Tibial artery (tissue), 4 donors: Measurements from ENCODE around the gene PDE9A.

Experiments used
- DNase-seq, 2 donors: peaks; one replicate each; pipeline ENCODE4 v3.0.0-alpha.2; 2019
- H3K27ac ChIP-seq, 2 donors: fragments of 200-600 bp; sonication (generic) in 1 of 2; 1 replicate in 1 of 2; 2 replicates in 1 of 2; pipeline ENCODE4 v1.5.1; 2018 to 2019; ENCODE audit warnings: mild to moderate bottlenecking in 1 of 2
- H3K27me3 ChIP-seq, 2 donors: fragments of 200-600 bp; sonication (generic) in 1 of 2; one replicate each; pipeline versions ENCODE4 v1.5.1 to v1.6.0; 2016 to 2019
- H3K36me3 ChIP-seq, 3 donors: fragments of 200-600 bp; sonication (generic) in 2 of 3; one replicate each; pipeline ENCODE4 v1.5.1; 2016 to 2019; ENCODE audit warnings: mild to moderate bottlenecking in 2 of 3
- H3K4me1 ChIP-seq, 4 donors: fragments of 200-600 bp; sonication (generic) in 2 of 4; 1 replicate in 3 of 4; 2 replicates in 1 of 4; pipeline ENCODE4 v1.5.1; 2016 to 2019
- H3K4me3 ChIP-seq, 2 donors: fragments of 200-600 bp; sonication (generic) in 1 of 2; 1 replicate in 1 of 2; 2 replicates in 1 of 2; pipeline ENCODE4 v1.5.1; 2018 to 2019; ENCODE audit warnings: mild to moderate bottlenecking in 2 of 2
- H3K9me3 ChIP-seq, 3 donors: fragments of 200-600 bp; sonication (generic) in 1 of 3; one replicate each; pipeline ENCODE4 v1.5.1; 2016 to 2019
- CTCF ChIP-seq, 2 experiments: fragments of 200-600 bp in 1 of 2; fragments of 450-650 bp in 1 of 2; IDR thresholded peaks; one replicate each; pipeline ENCODE4 v1.5.1; 2017 to 2019; ENCODE audit warnings: antibody characterized with exemption in 2 of 2, mild to moderate bottlenecking in 1 of 2, moderate library complexity in 1 of 2
- intact Hi-C: fragments of 100-400 bp; cut with DNase I; formaldehyde crosslinking; loops from one replicate; pipeline ENCODE4 v1.15.0; 2023; ENCODE audit warnings: low total_unique reads

PDE9A gene

GRCh38 chr21:42645211-42646075 is 8.0 kb upstream of the PDE9A start:
- H3K9me3 ChIP-seq, result no peaks in the 10 kb centered on the region
- H3K27me3 ChIP-seq, result peaks cover 0 to 22% of the 10 kb centered on the region in 2 donors
- H3K27ac ChIP-seq, result no peak overlapping the region
- no peak for DNase-seq
- no peak overlapping the region for H3K4me3 ChIP-seq
- intact Hi-C loops, result no loop called here
- H3K36me3 ChIP-seq, result no peaks in the 10 kb centered on the region
- TF ChIP-seq CTCF (IDR thresholded peaks at IDR 0.05), result no peak
- peaks cover 0 to 6% (median 2%) of the 10 kb centered on the region in 4 donors for H3K4me1 ChIP-seq

GRCh38 chr21:42646076-42646825 is 7.2 kb upstream of the PDE9A start:
- TF ChIP-seq CTCF (IDR thresholded peaks at IDR 0.05), result no peak
- DNase-seq, result no peak
- Histone ChIP-seq H3K9me3 (no peaks in the 10 kb centered on the region), H3K4me1 (peaks cover 0 to 2% (median 0%) of the 10 kb centered on the region in 4 donors), H3K27me3 (peaks cover 0 to 18% of the 10 kb centered on the region in 2 donors), H3K36me3 (no peaks in the 10 kb centered on the region), H3K27ac (no peak overlapping the region), H3K4me3 (no peak overlapping the region)
- intact Hi-C loops, result no loop called here

- no peak for DNase-seq
Measured at GRCh38 chr21:42646836-42647235, 6.6 kb upstream of the PDE9A start.

GRCh38 chr21:42648606-42649005 is 4.8 kb upstream of the PDE9A start:
- no peaks in the 10 kb centered on the region for H3K36me3 ChIP-seq
- DNase-seq, result no peak
- no peak overlapping the region for H3K4me3 ChIP-seq
- no peak overlapping the region for H3K27ac ChIP-seq
- peaks cover 0 to 20% of the 10 kb centered on the region in 2 donors for H3K27me3 ChIP-seq
- peaks cover 0 to 12% (median 7%) of the 10 kb centered on the region in 4 donors for H3K4me1 ChIP-seq
- intact Hi-C loops, result no loop called here
- H3K9me3 ChIP-seq, result no peaks in the 10 kb centered on the region
- TF ChIP-seq CTCF (IDR thresholded peaks at IDR 0.05), result no peak

More at GRCh38 chr21:42646836-42647235, 6.6 kb upstream of the PDE9A start:
- Histone ChIP-seq H3K27me3 (peaks cover 0 to 15% of the 10 kb centered on the region in 2 donors), H3K36me3 (no peaks in the 10 kb centered on the region), H3K9me3 (no peaks in the 10 kb centered on the region), H3K27ac (no peak overlapping the region), H3K4me1 (no peaks in the 10 kb centered on the region), H3K4me3 (no peak overlapping the region)
- intact Hi-C loops, result no loop called here
- no peak for TF ChIP-seq CTCF (IDR thresholded peaks at IDR 0.05)

- intact Hi-C loops, result no loop called here
Measured at GRCh38 chr21:42649122-42650032, 4.0 kb upstream of the PDE9A start.

More at GRCh38 chr21:42649122-42650032, 4.0 kb upstream of the PDE9A start:
- TF ChIP-seq CTCF (IDR thresholded peaks at IDR 0.05), result no peak
- Histone ChIP-seq H3K4me1 (peaks cover 0 to 19% (median 14%) of the 10 kb centered on the region in 4 donors), H3K4me3 (no peak overlapping the region), H3K27me3 (peaks cover 0 to 27% of the 10 kb centered on the region in 2 donors), H3K27ac (no peak overlapping the region), H3K36me3 (no peaks in the 10 kb centered on the region), H3K9me3 (no peaks in the 10 kb centered on the region)
- no peak for DNase-seq
